Fibroblast of lung (primary cell): ENCODE results near the gene MOGAT3.

Experiments used
- EZH2 ChIP-seq: IDR thresholded peaks from 2 replicates; pipeline ENCODE4 v1.5.1; 2012; ENCODE audit warnings: low read length, control low read depth, mild to moderate bottlenecking; ENCODE audit errors: missing control alignments
- TF ChIP-seq, protein P1 (sequence below), 2 donors: IDR thresholded peaks in 1 of 2; conservative IDR thresholded peaks in 1 of 2; 1 replicate in 1 of 2; 2 replicates in 1 of 2; pipeline ENCODE4 v1.5.1; 2011 to 2012; ENCODE audit warnings: low read length in 2 of 2, control low read depth in 1 of 2, inconsistent platforms in 1 of 2, low read depth in 1 of 2, mild to moderate bottlenecking in 1 of 2

GRCh38 chr7:101250324-101250723 lies 49.5 kb upstream of the MOGAT3 start:
- no peak for TF ChIP-seq EZH2
- TF ChIP-seq, protein P1, sequence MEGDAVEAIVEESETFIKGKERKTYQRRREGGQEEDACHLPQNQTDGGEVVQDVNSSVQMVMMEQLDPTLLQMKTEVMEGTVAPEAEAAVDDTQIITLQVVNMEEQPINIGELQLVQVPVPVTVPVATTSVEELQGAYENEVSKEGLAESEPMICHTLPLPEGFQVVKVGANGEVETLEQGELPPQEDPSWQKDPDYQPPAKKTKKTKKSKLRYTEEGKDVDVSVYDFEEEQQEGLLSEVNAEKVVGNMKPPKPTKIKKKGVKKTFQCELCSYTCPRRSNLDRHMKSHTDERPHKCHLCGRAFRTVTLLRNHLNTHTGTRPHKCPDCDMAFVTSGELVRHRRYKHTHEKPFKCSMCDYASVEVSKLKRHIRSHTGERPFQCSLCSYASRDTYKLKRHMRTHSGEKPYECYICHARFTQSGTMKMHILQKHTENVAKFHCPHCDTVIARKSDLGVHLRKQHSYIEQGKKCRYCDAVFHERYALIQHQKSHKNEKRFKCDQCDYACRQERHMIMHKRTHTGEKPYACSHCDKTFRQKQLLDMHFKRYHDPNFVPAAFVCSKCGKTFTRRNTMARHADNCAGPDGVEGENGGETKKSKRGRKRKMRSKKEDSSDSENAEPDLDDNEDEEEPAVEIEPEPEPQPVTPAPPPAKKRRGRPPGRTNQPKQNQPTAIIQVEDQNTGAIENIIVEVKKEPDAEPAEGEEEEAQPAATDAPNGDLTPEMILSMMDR (conservative IDR thresholded peaks at IDR 0.05 in 1 of 2, IDR thresholded peaks at IDR 0.05 in 1 of 2; ENCODE audit: low read depth in 1 of 2, low read length in 2 of 2) = no peak
